Lower lobe of right lung (tissue), 2 donors: ENCODE results near the gene SLCO2A1. TPM values are rescaled to one million over a fixed set of nuclear protein-coding genes. Genes with fewer than 3 reads are reported as not detected.

ENCODE experiments used
- ATAC-seq, 2 donors: fragments of 200-7000 bp; cut with Tn5 transposase; one replicate each; pipeline ENCODE4 v1.9.1; 2020 to 2022; ENCODE audit warnings: mild to moderate bottlenecking in 2 of 2, moderate library complexity in 2 of 2
- DNase-seq: peaks from one replicate; pipeline ENCODE4 v3.0.0-alpha.2; 2020
- H3K27ac ChIP-seq: fragments of 200-600 bp; one replicate; pipeline ENCODE4 v1.8.0; 2022
- H3K27me3 ChIP-seq: fragments of 200-600 bp; one replicate; pipeline ENCODE4 v1.8.0; 2022; ENCODE audit warnings: low read depth
- H3K36me3 ChIP-seq: fragments of 200-600 bp; one replicate; pipeline ENCODE4 v1.8.0; 2022; ENCODE audit warnings: mild to moderate bottlenecking
- H3K4me1 ChIP-seq: fragments of 200-600 bp; one replicate; pipeline ENCODE4 v1.8.0; 2022
- H3K4me3 ChIP-seq: fragments of 200-600 bp; one replicate; pipeline ENCODE4 v1.8.0; 2022; ENCODE audit warnings: mild to moderate bottlenecking
- H3K9me3 ChIP-seq: fragments of 200-600 bp; one replicate; pipeline ENCODE4 v1.8.0; 2022
- CTCF ChIP-seq: fragments of 200-600 bp; IDR thresholded peaks from one replicate; pipeline ENCODE4 v1.8.0; 2022; ENCODE audit warnings: antibody characterized with exemption, mild to moderate bottlenecking
- intact Hi-C: fragments of 100-400 bp; cut with DNase I; formaldehyde crosslinking; loops from one replicate; pipeline ENCODE4 v1.11.0; 2022
- total RNA-seq: library from RNA; stranded (reverse); fragmentation: NEBNext Ultra II Directional; extraction: Animal tissue kit (Norgen Biotek cat#: 25700); gene quantifications from one replicate; pipeline ENCODE4 v1.2.1, GENCODE V29; 2021
- donor health status: DM: no; HTN: yes; CAD: no; lungs with severe emphysema.

Gene SLCO2A1
- total RNA-seq, 1 donor from 2014 or later, result 204 TPM

- H3K4me3 ChIP-seq, result no peak overlapping the region
- peak in 1 of 2 donors; percentile 5 for ATAC-seq
- intact Hi-C loops, result no loop called here
- no peaks in the 10 kb centered on the region for H3K9me3 ChIP-seq
- H3K4me1 ChIP-seq, result peaks cover 34% of the 10 kb centered on the region
- H3K27ac ChIP-seq, result peak overlapping the region; percentile 56
- DNase-seq, result no peak
- no peaks in the 10 kb centered on the region for H3K27me3 ChIP-seq
- peaks cover 11% of the 10 kb centered on the region for H3K36me3 ChIP-seq
- TF ChIP-seq CTCF, result no peak
Measured at GRCh38 chr3:133979553-133979952, 50.2 kb downstream of the SLCO2A1 start.

- Histone ChIP-seq H3K9me3 (no peaks in the 10 kb centered on the region), H3K27me3 (no peaks in the 10 kb centered on the region), H3K27ac (peak overlapping the region; percentile 57), H3K4me1 (peaks cover 34% of the 10 kb centered on the region), H3K36me3 (peaks cover 22% of the 10 kb centered on the region), H3K4me3 (no peak overlapping the region)
- ATAC-seq, result peak; percentile 22 to 41
- no peak for TF ChIP-seq CTCF
- intact Hi-C loops, result no loop called here
- DNase-seq, result no peak
Measured at GRCh38 chr3:133977568-133977967, 52.2 kb downstream of the SLCO2A1 start.

- Histone ChIP-seq H3K36me3 (peaks cover 22% of the 10 kb centered on the region), H3K27me3 (no peaks in the 10 kb centered on the region), H3K27ac (no peak overlapping the region), H3K9me3 (no peaks in the 10 kb centered on the region), H3K4me1 (peaks cover 8% of the 10 kb centered on the region), H3K4me3 (no peak overlapping the region)
- intact Hi-C loops, result no loop called here
- no peak for DNase-seq
- ATAC-seq, result no peak
- no peak for TF ChIP-seq CTCF
Measured at GRCh38 chr3:133973249-133973980, 56.3 kb downstream of the SLCO2A1 start.

- Histone ChIP-seq H3K9me3 (no peaks in the 10 kb centered on the region), H3K4me1 (no peaks in the 10 kb centered on the region), H3K36me3 (peaks cover 22% of the 10 kb centered on the region), H3K27me3 (no peaks in the 10 kb centered on the region), H3K27ac (no peak overlapping the region), H3K4me3 (no peak overlapping the region)
- no peak for TF ChIP-seq CTCF
- ATAC-seq (no peak), DNase-seq (no peak)
- intact Hi-C loops, result no loop called here
Measured at GRCh38 chr3:133972156-133972555, 57.6 kb downstream of the SLCO2A1 start.

- Histone ChIP-seq H3K9me3 (no peaks in the 10 kb centered on the region), H3K27ac (no peak overlapping the region), H3K4me3 (no peak overlapping the region), H3K4me1 (no peaks in the 10 kb centered on the region), H3K27me3 (no peaks in the 10 kb centered on the region), H3K36me3 (peaks cover 15% of the 10 kb centered on the region)
- intact Hi-C loops, result no loop called here
- DNase-seq (no peak), ATAC-seq (no peak)
- no peak for TF ChIP-seq CTCF
Measured at GRCh38 chr3:133970916-133971315, 58.8 kb downstream of the SLCO2A1 start.
